Measurements from ENCODE around the gene PTPRN2.

Gene PTPRN2

GRCh38 chr7:158074896-158075632 lies 512.6 kb downstream of the PTPRN2 start:
- TF ChIP-seq CTCF (IDR thresholded peaks at IDR 0.05; ENCODE audit: low read depth, low read length) = no peak

GRCh38 chr7:158073845-158074840 lies 513.5 kb downstream of the PTPRN2 start:
- no peak for TF ChIP-seq CTCF (IDR thresholded peaks at IDR 0.05; ENCODE audit: low read depth, low read length)
- DNase-seq (ENCODE audit: extremely low read depth, low read depth) = no peak

More at GRCh38 chr7:158074896-158075632, 512.6 kb downstream of the PTPRN2 start:
- no peak for DNase-seq (ENCODE audit: extremely low read depth, low read depth)

- no peak for TF ChIP-seq CTCF (IDR thresholded peaks at IDR 0.05; ENCODE audit: low read depth, low read length)
- no peak for DNase-seq (ENCODE audit: extremely low read depth, low read depth)
These were observed 514.5 kb downstream of the PTPRN2 start for GRCh38 chr7:158072991-158073730.

- no peak for TF ChIP-seq CTCF (IDR thresholded peaks at IDR 0.05; ENCODE audit: low read depth, low read length)
- DNase-seq (ENCODE audit: extremely low read depth, low read depth) = no peak
These were observed 517.3 kb downstream of the PTPRN2 start for GRCh38 chr7:158070222-158070920.

GRCh38 chr7:158068853-158069252 lies 518.8 kb downstream of the PTPRN2 start:
- no peak for TF ChIP-seq CTCF (IDR thresholded peaks at IDR 0.05; ENCODE audit: low read depth, low read length)
- DNase-seq (ENCODE audit: extremely low read depth, low read depth) = no peak

- no peak for DNase-seq (ENCODE audit: extremely low read depth, low read depth)
- no peak for TF ChIP-seq CTCF (IDR thresholded peaks at IDR 0.05; ENCODE audit: low read depth, low read length)
These were observed 519.6 kb downstream of the PTPRN2 start for GRCh38 chr7:158067931-158068482.

Measured in AG09319 (cell line).